ENCODE data around the gene S1PR1.
A peak's percentile ranks its signal among the peaks of the same experiment; 100 is the strongest.

Gene S1PR1

DNA sequence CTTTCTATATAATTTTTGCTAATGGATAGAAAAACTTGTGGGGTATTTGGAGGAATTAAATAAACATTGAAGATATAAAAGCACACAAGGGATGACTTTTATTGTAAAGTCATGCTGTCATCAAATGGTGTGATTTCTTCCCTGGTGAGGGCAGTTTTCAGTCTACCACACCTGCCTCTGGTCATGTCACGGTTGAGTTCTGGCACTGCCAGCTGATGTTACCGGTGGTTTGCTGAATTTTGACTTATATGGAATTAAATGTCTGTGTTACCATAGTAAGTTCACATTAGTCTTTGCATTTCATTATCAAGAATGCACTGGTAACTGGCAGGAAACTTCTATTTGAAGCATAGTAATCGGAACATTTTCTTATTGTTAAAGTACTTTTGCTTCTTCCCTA, 13.4 kb downstream of the S1PR1 start:
- DNase-seq = no peak

- DNase-seq = no peak
Measured at GRCh38 chr1:101250656-101251272, 13.9 kb downstream of the S1PR1 start.

GRCh38 chr1:101251504-101251903, 14.7 kb downstream of the S1PR1 start:
- no peak for DNase-seq

- no peak for DNase-seq
Measured at GRCh38 chr1:101253976-101254674, 17.3 kb downstream of the S1PR1 start.

DNA sequence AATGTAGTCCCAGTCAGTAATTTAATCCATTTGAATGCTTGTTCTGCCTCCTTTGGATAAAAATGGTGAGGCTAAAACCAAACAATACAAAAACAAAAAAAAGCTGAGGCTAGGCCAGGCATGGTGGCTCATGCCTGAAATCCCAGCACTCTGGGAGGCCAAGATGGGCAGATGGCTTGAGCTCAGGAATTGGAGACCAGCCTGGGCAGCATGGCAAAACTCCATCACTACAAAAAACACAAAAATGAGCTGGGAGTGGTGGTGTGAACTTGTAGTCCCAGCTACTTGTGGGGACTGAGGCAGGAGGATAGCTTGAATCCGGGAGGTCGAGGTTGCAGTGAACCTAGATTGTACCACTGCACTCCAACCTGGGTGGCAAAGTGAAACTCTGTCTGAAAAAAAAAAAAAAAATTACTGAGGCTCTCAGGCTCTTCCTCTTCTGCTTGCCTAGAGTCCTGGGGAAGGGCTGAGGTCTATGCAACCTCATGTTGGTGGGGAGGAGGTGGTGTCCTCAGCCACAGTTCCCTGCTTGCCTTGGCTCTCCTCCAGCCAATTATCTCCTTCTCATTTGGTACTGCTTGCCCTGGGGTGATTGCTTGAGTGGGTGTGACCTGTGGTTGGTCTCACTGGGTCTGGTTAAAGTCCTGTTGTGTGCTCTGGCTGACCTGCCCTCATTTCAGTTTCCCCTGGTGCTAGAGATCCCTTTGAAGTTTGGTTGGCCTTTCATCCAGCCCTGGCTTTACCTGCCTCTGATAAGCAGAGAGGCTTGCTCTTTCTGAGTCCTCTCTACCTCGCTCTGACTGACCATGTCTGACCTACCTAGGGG, 20.9 kb downstream of the S1PR1 start:
- peak; percentile 38 for DNase-seq

DNA sequence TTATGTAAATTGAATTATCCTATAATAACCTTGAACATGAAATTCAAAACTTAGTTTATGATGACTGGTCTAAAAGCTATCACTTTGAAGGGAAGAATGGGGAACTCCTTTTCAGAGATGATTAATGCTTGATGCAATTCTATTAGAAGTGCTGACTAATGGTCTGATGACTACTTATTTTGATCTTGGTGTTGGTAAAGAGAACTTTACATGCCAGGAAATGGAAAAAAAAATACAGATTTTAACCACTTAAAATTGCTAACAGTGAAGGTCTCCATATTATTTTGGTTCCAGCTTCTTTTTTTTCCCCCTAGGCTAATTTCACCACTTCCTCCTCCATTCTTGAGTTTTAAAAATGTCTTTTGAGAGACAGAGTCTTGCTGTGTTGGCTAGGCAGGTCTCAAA, 22.9 kb downstream of the S1PR1 start:
- DNase-seq = peak; percentile 59

- DNase-seq = no peak
Measured at GRCh38 chr1:101260556-101261350, 23.9 kb downstream of the S1PR1 start.

DNA sequence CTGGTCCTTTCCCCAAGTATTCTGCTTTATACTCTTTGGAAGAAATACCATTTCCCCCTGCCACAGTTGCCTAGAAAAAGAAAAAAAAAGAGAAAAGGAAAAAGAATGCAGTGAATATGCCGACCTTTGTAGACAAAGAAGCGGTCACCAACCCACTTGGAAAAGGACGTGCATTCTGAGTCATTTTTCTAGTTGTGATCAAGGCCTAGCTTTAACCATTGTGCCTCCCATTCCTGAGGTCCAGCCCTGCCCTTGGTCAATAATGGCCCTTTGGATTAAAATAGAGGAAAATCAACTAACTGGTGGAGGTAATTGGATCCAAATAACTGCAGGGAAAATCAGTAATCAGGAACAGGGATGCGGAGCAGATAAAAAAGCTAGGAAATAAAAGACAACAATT, 24.8 kb downstream of the S1PR1 start:
- no peak for DNase-seq

GRCh38 chr1:101262060-101262459, 25.2 kb downstream of the S1PR1 start:
- no peak for DNase-seq

DNA sequence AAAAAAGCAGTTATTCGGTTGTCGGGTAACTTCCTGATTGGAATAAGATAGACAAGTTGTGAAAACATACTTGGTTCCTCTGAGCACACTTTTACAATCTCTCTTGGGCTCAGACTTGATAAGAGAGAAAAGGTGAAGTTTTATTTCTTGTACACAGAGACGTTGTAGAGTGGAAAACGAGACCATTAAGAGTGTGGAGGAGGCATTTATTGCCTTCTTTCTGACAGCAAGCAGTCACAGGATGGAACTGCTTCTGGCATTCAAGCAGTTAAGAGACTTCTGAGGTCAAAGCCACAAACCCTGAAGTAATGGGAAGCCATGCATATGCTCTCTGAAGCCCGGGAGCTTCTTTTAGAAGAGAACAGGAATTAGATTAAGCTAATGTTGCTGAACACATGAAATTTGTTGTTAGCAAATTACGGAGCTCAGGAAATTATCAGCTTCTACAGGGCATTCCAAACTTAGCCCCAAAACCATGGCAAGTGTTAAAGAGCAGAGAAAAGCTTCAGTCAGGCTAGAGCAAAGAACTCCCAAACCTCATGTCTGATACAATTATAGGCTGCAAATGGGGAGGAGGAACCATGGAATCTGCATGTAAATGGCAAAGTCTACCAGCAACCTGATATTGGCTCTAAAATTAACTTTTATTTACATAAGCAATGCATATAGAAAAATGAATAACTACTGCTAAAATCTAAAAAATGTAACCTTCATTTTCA, 26.0 kb downstream of the S1PR1 start:
- peak; percentile 46 for DNase-seq

DNA sequence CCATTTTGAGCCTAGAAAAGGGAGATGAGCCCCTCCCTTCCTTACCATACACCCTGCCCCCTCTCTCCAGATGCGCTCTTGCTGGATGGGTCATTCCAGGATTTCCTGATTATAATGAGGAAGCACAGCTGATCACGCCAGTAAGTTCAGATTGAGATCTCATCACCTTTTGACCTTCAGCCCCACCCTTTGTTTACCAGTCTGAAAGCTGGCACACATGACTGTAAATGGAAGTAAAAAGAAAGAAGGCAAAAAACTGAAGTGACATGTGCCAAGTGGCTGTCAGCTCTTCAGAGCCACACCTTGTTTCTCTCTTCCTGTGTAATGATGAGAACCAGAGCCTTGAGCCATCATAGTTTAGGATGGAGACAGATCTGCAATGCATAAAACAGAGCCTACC, 27.9 kb downstream of the S1PR1 start:
- DNase-seq = peak; percentile 48

DNA sequence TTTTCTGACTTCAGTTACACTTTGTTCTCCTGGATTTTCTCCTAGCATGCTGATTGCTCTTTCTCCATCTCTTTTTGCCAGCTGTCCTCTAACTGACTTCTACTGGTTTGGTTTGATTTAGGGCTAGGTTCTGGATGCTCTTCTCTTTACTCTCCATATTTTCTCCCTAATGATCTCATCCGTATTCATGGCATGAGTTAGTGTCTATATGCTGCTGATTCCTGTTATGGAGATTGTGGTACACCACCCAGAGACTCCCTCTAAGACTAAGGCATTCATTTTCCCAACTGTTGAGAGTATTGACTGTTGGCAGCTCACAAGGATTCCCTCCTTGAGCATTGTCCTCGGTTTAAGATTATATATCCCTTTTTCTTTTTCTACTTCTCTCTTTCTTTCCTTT, 28.9 kb downstream of the S1PR1 start:
- no peak for DNase-seq

DNA sequence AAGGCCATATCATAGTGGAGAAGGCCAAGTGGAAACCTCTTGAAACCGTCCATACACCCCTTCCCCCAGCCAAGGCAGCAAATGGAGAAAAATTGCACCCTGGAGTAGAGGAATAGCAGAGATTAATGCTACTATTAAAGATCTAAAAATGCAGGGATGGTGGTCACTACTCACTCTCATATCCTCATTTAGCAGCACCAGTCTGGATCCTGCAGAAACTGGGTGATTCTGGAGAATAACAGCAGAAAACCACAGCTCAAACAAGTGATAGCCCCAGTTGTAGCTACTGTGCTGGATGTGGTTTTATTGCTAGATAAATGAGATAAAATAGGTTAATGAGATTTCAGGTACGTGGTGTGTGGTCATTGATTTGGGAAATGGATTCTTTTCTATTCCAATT, 30.3 kb downstream of the S1PR1 start:
- DNase-seq = no peak

- no peak for DNase-seq
Measured at GRCh38 chr1:101268893-101269292, 32.1 kb downstream of the S1PR1 start.

- no peak for DNase-seq
Measured at GRCh38 chr1:101275672-101276071, 38.9 kb downstream of the S1PR1 start.

GRCh38 chr1:101276818-101277217, 40.0 kb downstream of the S1PR1 start:
- DNase-seq = no peak

- no peak for DNase-seq
Measured at GRCh38 chr1:101278238-101278637, 41.4 kb downstream of the S1PR1 start.

DNA sequence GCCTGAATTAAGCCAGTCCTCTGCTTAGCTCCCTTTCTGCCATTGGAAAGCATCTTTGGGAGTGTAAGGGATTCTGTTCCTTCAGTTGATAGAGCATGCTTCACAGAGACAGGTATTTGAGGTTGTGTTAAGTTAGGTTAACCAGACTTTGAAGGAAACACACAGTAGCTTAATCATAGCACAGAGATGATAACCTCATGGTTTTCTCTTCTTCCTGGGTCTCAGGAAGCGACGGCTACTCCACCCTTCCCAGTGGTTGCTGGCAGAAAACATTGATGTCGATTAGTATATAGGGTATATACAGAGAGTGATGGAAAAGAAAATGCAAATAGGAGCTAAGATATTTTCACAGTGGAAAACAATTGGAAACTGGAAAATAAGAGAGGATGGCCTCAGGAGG, 42.0 kb downstream of the S1PR1 start:
- no peak for DNase-seq

GRCh38 chr1:101280049-101280592, 43.3 kb downstream of the S1PR1 start:
- no peak for DNase-seq

DNA sequence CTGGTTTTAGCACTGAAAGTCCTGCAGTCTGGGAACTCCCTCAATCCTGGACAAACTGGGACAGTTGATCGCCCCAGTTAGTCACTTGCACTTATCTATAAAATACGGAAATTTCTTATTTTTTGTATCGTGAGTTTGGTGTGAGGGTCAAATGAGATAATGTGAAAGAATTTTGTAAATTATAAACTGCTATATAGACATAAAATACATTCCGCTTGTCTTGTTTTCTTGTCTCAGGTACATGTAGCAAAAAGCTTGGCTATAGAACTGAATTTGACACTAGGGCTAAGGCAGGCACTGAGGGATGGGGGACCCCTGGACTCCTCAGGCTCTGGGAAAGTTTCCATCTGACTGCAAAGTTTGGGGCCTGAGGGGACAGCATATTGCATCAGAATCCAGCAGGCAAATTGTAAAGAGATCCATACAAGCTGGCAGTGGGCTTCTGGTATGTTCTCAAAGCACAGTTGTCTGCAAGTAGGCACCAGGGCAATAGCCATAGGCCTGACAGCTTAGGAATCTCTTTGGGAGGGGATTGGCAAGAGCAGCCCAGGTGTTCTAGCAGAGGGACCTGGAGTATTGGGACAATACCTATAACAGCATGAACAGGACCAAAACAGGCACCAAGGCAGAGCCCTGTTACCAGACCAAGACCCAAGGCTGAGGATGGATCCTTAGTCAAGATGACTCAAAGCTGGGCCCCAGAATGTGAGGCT, 44.3 kb downstream of the S1PR1 start:
- DNase-seq = no peak

- no peak for DNase-seq
Measured at GRCh38 chr1:101281751-101282150, 44.9 kb downstream of the S1PR1 start.

Measured in activated CD4-positive, alpha-beta T cell treated with anti-CD3 and anti-CD28 coated beads, Interleukin-10, Interleukin-2, amounts not matched to agents 100 ng/mL and 50 ng/mL, durations not matched to agents 16 hours and 8 hours (primary cell).